ENCODE results near the gene DNAAF5.

DNA sequence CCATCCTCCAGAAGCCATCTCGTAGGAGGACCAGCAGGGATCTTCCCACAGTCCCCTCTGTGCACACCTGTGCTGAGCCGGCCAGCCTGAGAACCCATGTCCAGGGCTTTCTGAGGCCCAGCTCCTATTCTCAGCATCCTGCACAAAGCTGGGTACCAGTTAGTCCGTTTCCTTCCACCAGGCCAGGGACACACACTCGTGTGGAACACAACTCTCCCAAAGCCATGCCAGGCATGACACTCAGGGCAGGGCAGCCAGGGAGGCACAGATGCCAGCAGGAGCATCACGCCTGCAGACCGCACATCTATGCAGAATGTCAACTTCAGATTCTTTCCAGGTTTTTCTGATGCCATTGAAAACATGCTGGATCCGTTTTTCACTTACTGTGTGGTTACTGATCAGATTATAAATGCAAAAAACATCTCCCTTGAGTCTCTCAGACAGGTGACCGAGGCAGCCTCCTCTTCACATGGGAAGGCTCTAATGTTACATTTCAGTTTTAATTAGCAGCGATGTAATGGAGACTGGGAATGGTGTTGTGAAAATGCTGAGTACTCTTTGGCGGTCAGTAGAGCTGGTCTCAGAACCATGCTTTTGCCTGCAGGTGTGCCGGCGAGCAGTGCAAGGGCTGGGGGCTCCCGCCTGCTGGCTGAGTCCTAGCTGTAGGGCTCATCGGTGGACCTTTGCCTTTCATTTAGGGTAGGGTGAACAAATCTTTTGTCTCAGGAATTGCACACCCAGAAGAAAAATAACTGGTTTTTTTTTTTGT lies 102.5 kb downstream of the DNAAF5 start:
- TF ChIP-seq POLR2A (IDR thresholded peaks at IDR 0.05) = no peak
- TF ChIP-seq, protein P1, sequence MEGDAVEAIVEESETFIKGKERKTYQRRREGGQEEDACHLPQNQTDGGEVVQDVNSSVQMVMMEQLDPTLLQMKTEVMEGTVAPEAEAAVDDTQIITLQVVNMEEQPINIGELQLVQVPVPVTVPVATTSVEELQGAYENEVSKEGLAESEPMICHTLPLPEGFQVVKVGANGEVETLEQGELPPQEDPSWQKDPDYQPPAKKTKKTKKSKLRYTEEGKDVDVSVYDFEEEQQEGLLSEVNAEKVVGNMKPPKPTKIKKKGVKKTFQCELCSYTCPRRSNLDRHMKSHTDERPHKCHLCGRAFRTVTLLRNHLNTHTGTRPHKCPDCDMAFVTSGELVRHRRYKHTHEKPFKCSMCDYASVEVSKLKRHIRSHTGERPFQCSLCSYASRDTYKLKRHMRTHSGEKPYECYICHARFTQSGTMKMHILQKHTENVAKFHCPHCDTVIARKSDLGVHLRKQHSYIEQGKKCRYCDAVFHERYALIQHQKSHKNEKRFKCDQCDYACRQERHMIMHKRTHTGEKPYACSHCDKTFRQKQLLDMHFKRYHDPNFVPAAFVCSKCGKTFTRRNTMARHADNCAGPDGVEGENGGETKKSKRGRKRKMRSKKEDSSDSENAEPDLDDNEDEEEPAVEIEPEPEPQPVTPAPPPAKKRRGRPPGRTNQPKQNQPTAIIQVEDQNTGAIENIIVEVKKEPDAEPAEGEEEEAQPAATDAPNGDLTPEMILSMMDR (IDR thresholded peaks at IDR 0.05) = no peak

Data from body of pancreas (tissue), 4 donors.